Neural cell (in vitro differentiated cells): ENCODE results near the gene AFTPH. TPM values are rescaled to one million over a fixed set of nuclear protein-coding genes. Genes with fewer than 3 reads are reported as not detected.

Source experiments
- H2AFZ ChIP-seq: fragments of 200-600, 300-800 bp; sonication (generic), shearing (Covaris generic); 2 replicates; pipeline ENCODE4 v1.6.0; 2014; ENCODE audit warnings: low read depth, mild to moderate bottlenecking, antibody characterized with exemption, low read length, moderate library complexity
- H3F3A ChIP-seq: fragments of 200-600 bp; shearing (Covaris generic); 2 replicates; pipeline ENCODE4 v1.6.1; 2016; ENCODE audit warnings: mild to moderate bottlenecking, moderate library complexity, mixed read lengths, antibody characterized with exemption, low read length; ENCODE audit not compliant: insufficient read depth, poor library complexity, severe bottlenecking
- H3K27ac ChIP-seq: fragments of 200-600, 300-800 bp; sonication (generic), shearing (Covaris generic); 2 replicates; pipeline ENCODE4 v1.5.1; 2014; ENCODE audit warnings: mild to moderate bottlenecking, low read length, moderate library complexity
- H3K27me3 ChIP-seq: fragments of 300-800, 200-600 bp; sonication (generic), shearing (Covaris generic); 2 replicates; pipeline ENCODE4 v1.6.0; 2014; ENCODE audit warnings: mild to moderate bottlenecking, low read depth, low read length, moderate library complexity; ENCODE audit not compliant: insufficient read depth
- H3K36me3 ChIP-seq: fragments of 300-800, 200-600 bp; sonication (generic), shearing (Covaris generic); 2 replicates; pipeline ENCODE4 v1.5.1; 2014; ENCODE audit warnings: mild to moderate bottlenecking, antibody characterized with exemption, low read length, moderate library complexity; ENCODE audit not compliant: insufficient read depth
- H3K4me2 ChIP-seq: fragments of 300-800, 200-600 bp; sonication (generic), shearing (Covaris generic); 2 replicates; pipeline ENCODE4 v1.6.0; 2014; ENCODE audit warnings: mild to moderate bottlenecking, low read length
- H3K4me3 ChIP-seq: fragments of 300-800, 200-600 bp; sonication (generic), shearing (Covaris generic); 2 replicates; pipeline ENCODE4 v1.5.1; 2014; ENCODE audit warnings: mild to moderate bottlenecking, low read length, moderate library complexity
- H3K79me2 ChIP-seq: fragments of 200-600 bp; shearing (Covaris generic); replicated peaks from 2 replicates; pipeline ENCODE4 v1.6.0; 2014; ENCODE audit warnings: mild to moderate bottlenecking, low read length, moderate library complexity; ENCODE audit not compliant: insufficient read depth
- H3K9ac ChIP-seq: fragments of 300-800, 200-600 bp; sonication (generic), shearing (Covaris generic); 2 replicates; pipeline ENCODE4 v1.6.1; 2016; ENCODE audit warnings: mild to moderate bottlenecking, low read length, mixed read lengths
- H3K9me2 ChIP-seq: fragments of 200-600 bp; shearing (Covaris generic); 2 replicates; pipeline ENCODE4 v1.6.1; 2016; ENCODE audit warnings: mild to moderate bottlenecking, low read length, mixed read lengths; ENCODE audit not compliant: insufficient read depth
- H3K9me3 ChIP-seq: fragments of 200-600, 300-800 bp; sonication (generic), shearing (Covaris generic); 2 replicates; pipeline ENCODE4 v1.6.1; 2016; ENCODE audit warnings: mild to moderate bottlenecking, mixed run types, low read length, moderate library complexity, mixed read lengths
- H4K20me1 ChIP-seq: fragments of 200-600 bp; shearing (Covaris generic); 2 replicates; pipeline ENCODE4 v1.6.1; 2016; ENCODE audit warnings: mild to moderate bottlenecking, mixed run types; ENCODE audit not compliant: insufficient read depth
- EP300 ChIP-seq: fragments of 450-650 bp; conservative IDR thresholded peaks from 2 replicates; pipeline ENCODE4 v1.6.1; 2014; ENCODE audit warnings: antibody characterized with exemption, mild to moderate bottlenecking, moderate library complexity; ENCODE audit not compliant: poor library complexity, severe bottlenecking
- EZH2 ChIP-seq: fragments of 200-600, 300-800 bp; shearing (Covaris generic), sonication (generic); IDR thresholded peaks from 2 replicates; pipeline ENCODE4 v1.6.1; 2014; ENCODE audit warnings: antibody characterized with exemption, low read length, borderline replicate concordance, mild to moderate bottlenecking; ENCODE audit not compliant: insufficient read depth, poor library complexity, severe bottlenecking
- MXI1 ChIP-seq: fragments of 450-650 bp; conservative IDR thresholded peaks from 2 replicates; pipeline ENCODE4 v1.6.1; 2014; ENCODE audit warnings: antibody characterized with exemption, mild to moderate bottlenecking; ENCODE audit not compliant: poor library complexity, severe bottlenecking
- POLR2AphosphoS5 ChIP-seq: IDR thresholded peaks from 2 replicates; pipeline ENCODE4 v1.6.1; 2012
- RAD21 ChIP-seq: fragments of 450-650 bp; conservative IDR thresholded peaks from 2 replicates; pipeline ENCODE4 v1.6.1; 2014; ENCODE audit warnings: antibody characterized with exemption, mild to moderate bottlenecking, moderate library complexity
- SMC3 ChIP-seq: fragments of 450-650 bp; conservative IDR thresholded peaks from 2 replicates; pipeline ENCODE4 v1.6.1; 2014; ENCODE audit warnings: antibody characterized with exemption, mild to moderate bottlenecking, moderate library complexity; ENCODE audit not compliant: poor library complexity
- TAF1 ChIP-seq: IDR thresholded peaks from 2 replicates; pipeline ENCODE4 v1.6.1; 2012; ENCODE audit warnings: low read depth
- polyA plus RNA-seq: library from polyadenylated mRNA; depleted of rRNA; stranded (reverse); fragments of >200 nt; gene quantifications from 2 replicates; pipeline ENCODE4 v1.2.3, GENCODE V29; 2014
- TF ChIP-seq, protein P1 (sequence below): fragments of 450-650 bp; IDR thresholded peaks from 2 replicates; pipeline ENCODE4 v1.5.1; 2014; ENCODE audit warnings: antibody characterized with exemption, mild to moderate bottlenecking, moderate library complexity; ENCODE audit not compliant: poor library complexity, severe bottlenecking
- TF ChIP-seq, protein P2 (sequence below): IDR thresholded peaks from 2 replicates; pipeline ENCODE4 v1.6.1; 2012; ENCODE audit warnings: borderline replicate concordance

The AFTPH gene
- polyA plus RNA-seq, 1 donor from 2014 or later: 63.0 TPM

DNA sequence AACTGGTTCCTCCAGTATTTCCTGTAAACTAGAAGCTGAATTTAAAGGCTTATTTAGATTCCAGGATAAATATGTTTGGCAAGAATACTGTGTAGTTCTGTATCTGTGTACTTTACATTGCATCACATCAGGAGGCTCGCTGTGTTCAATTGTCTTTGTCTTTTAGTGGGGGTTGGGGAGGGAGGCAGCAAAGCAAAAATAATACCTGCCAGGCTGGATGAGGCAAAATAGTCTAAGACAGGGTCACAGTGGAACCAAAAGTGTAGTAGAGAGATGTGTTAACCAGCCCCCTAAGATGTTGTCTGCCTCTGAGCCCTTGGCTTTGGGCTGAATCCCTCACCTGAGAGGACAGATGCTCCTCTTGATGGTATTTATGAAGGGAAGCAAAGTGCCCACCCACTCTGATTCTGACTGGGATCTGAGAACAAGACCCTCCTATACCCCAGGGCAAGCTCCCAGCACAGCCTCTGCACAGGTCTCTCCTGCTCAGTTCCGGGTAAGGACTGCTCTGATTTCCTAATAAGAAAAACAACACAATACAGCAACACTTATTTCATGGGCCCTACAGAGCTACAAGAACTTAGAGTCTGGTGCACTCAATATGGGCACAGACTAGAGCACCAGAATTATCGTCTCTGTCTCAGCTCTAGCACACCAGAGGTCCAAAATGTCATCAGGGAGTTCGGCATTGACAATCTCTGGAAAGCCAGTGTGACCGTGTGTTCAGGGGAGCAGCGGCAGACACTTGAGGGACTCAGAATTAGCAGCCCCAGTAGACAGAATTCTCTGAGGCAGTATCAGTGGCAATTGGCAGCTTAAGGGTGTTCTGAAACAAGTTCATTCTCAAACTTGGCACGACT, 7.2 kb upstream of the AFTPH start:
- Histone ChIP-seq H2AFZ (no peak overlapping the region), H3F3A (no peaks in the 10 kb centered on the region), H3K9me2 (no peaks in the 10 kb centered on the region), H3K79me2 (no peaks in the 10 kb centered on the region), H3K36me3 (no peaks in the 10 kb centered on the region), H3K4me2 (no peak overlapping the region), H4K20me1 (no peaks in the 10 kb centered on the region), H3K27me3 (no peaks in the 10 kb centered on the region), H3K9ac (no peak overlapping the region), H3K4me3 (no peak overlapping the region), H3K27ac (no peak overlapping the region), H3K9me3 (no peaks in the 10 kb centered on the region)
- TF ChIP-seq MXI1 (no peak), POLR2AphosphoS5 (no peak), EZH2 (no peak)

DNA sequence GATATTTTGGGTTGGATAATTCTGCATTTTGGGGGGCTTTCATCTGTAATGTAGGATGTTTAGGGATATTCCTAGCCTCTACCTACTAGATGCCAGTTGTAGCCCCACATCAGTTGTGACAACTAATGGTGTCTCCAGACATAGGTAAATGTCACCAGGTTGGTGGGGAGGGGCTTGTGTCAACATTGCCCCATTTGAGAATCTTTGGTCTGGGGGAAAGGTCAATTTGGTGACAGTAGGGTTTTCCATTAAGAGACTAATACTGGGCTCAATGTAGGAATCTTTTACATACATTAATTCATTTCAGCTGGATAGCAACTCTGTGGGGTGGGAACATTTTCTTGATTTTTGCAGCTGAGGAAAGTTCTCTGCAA, 6.6 kb upstream of the AFTPH start:
- Histone ChIP-seq H3K27ac (no peak overlapping the region), H2AFZ (no peak overlapping the region), H3K9me3 (no peaks in the 10 kb centered on the region), H3K36me3 (no peaks in the 10 kb centered on the region), H3K9me2 (no peaks in the 10 kb centered on the region), H3K9ac (no peak overlapping the region), H3K4me3 (no peak overlapping the region), H3K4me2 (no peak overlapping the region), H4K20me1 (no peaks in the 10 kb centered on the region), H3K27me3 (no peaks in the 10 kb centered on the region), H3K79me2 (no peaks in the 10 kb centered on the region), H3F3A (no peaks in the 10 kb centered on the region)
- TF ChIP-seq EP300 (no peak), TAF1 (no peak), EZH2 (no peak), MXI1 (no peak), RAD21 (no peak), SMC3 (no peak), POLR2AphosphoS5 (no peak)
- TF ChIP-seq, protein P1, sequence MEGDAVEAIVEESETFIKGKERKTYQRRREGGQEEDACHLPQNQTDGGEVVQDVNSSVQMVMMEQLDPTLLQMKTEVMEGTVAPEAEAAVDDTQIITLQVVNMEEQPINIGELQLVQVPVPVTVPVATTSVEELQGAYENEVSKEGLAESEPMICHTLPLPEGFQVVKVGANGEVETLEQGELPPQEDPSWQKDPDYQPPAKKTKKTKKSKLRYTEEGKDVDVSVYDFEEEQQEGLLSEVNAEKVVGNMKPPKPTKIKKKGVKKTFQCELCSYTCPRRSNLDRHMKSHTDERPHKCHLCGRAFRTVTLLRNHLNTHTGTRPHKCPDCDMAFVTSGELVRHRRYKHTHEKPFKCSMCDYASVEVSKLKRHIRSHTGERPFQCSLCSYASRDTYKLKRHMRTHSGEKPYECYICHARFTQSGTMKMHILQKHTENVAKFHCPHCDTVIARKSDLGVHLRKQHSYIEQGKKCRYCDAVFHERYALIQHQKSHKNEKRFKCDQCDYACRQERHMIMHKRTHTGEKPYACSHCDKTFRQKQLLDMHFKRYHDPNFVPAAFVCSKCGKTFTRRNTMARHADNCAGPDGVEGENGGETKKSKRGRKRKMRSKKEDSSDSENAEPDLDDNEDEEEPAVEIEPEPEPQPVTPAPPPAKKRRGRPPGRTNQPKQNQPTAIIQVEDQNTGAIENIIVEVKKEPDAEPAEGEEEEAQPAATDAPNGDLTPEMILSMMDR: no peak
- TF ChIP-seq, protein P2, sequence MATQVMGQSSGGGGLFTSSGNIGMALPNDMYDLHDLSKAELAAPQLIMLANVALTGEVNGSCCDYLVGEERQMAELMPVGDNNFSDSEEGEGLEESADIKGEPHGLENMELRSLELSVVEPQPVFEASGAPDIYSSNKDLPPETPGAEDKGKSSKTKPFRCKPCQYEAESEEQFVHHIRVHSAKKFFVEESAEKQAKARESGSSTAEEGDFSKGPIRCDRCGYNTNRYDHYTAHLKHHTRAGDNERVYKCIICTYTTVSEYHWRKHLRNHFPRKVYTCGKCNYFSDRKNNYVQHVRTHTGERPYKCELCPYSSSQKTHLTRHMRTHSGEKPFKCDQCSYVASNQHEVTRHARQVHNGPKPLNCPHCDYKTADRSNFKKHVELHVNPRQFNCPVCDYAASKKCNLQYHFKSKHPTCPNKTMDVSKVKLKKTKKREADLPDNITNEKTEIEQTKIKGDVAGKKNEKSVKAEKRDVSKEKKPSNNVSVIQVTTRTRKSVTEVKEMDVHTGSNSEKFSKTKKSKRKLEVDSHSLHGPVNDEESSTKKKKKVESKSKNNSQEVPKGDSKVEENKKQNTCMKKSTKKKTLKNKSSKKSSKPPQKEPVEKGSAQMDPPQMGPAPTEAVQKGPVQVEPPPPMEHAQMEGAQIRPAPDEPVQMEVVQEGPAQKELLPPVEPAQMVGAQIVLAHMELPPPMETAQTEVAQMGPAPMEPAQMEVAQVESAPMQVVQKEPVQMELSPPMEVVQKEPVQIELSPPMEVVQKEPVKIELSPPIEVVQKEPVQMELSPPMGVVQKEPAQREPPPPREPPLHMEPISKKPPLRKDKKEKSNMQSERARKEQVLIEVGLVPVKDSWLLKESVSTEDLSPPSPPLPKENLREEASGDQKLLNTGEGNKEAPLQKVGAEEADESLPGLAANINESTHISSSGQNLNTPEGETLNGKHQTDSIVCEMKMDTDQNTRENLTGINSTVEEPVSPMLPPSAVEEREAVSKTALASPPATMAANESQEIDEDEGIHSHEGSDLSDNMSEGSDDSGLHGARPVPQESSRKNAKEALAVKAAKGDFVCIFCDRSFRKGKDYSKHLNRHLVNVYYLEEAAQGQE: no peak
